ENCODE results near the gene FER. TPM values are rescaled to one million over a fixed set of nuclear protein-coding genes. Genes with fewer than 3 reads are reported as not detected.

FER gene
- total and polyA plus RNA-seq, 2 of the 8 experiments (the other 6 are each of a cell fraction or from before 2014, with no cell fraction given), result 1.3 to 15.8 TPM

DNA sequence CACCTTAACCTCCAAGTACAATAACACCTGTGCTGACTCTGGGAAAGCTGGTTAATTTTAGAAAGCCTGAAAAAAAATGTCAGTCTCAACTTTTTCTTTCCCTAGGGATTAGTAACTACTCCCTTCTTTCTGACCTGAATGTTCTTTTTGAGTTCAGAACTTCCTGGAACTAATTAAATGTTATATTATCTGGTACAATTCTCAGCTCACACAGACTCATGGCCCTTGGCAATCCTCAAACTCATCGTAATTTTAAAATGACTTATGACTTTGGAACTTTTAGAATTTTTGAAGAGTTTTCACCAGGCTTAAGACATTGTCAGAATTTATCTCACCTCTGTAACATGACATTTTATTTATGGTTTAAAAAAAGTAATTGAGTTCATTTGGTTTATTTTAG, 315.0 kb downstream of the FER start:
- no peak overlapping the region for H2BK120ac ChIP-seq (replicated peaks; ENCODE audit: low read depth, low read length)
- no peaks in the 10 kb centered on the region for H3K27me3 ChIP-seq (replicated peaks in 1 of 4; ENCODE audit: control insufficient read depth in 3 of 4, extremely low read depth in 1 of 4, insufficient read depth in 3 of 4, low read length in 3 of 4)
- H3K9me3 ChIP-seq (ENCODE audit: insufficient read depth in 2 of 2, low read depth in 1 of 2, low read length in 1 of 2), result no peaks in the 10 kb centered on the region
- ChIA-PET CTCF (ENCODE audit: partially characterized antibody) (interaction anchor here (0.6 kb wide), 1 partner anchor 365 kb away, joined by 3 read pairs; no protein-coding TSS in a partner anchor), POLR2A (ENCODE audit: partially characterized antibody) (no interaction called here)
- no peak overlapping the region for H3K56ac ChIP-seq (replicated peaks; ENCODE audit: insufficient read length, low read depth, low read length)
- H2BK5ac ChIP-seq (ENCODE audit: low read depth, low read length), result no peak overlapping the region
- H2BK15ac ChIP-seq (ENCODE audit: low read length), result no peak overlapping the region
- no peak overlapping the region for H4K91ac ChIP-seq (replicated peaks; ENCODE audit: insufficient read length, low read length)
- H3K23me2 ChIP-seq (ENCODE audit: low read depth, low read length), result no peaks in the 10 kb centered on the region
- FAIRE-seq, result no peak
- no peaks in the 10 kb centered on the region for H3K36me3 ChIP-seq (ENCODE audit: control insufficient read depth in 2 of 4, insufficient read depth in 4 of 4, low read length in 3 of 4)
- no peak overlapping the region for H3K4ac ChIP-seq (replicated peaks; ENCODE audit: insufficient read length, low read depth, low read length)
- no peak overlapping the region for H2AK5ac ChIP-seq (ENCODE audit: low read depth, low read length)
- no peak overlapping the region for H3K18ac ChIP-seq (ENCODE audit: extremely low read depth, low read length)
- H4K20me1 ChIP-seq (replicated peaks in 1 of 2; ENCODE audit: control insufficient read depth in 1 of 2, insufficient read depth in 2 of 2, low read length in 2 of 2), result no peaks in the 10 kb centered on the region
- H4K8ac ChIP-seq (ENCODE audit: extremely low read depth, insufficient read depth, low read length), result no peak overlapping the region
- H3K4me1 ChIP-seq (replicated peaks in 1 of 4; ENCODE audit: control insufficient read depth in 3 of 4, insufficient read depth in 4 of 4, low read length in 3 of 4), result no peaks in the 10 kb centered on the region
- H3K79me1 ChIP-seq (ENCODE audit: low read depth, low read length), result no peaks in the 10 kb centered on the region
- no peaks in the 10 kb centered on the region for H3K79me2 ChIP-seq (ENCODE audit: control insufficient read depth in 1 of 2, insufficient read depth in 2 of 2, low read length in 2 of 2)
- no peak overlapping the region for H3K4me2 ChIP-seq (ENCODE audit: insufficient read depth in 1 of 2, low read depth in 2 of 2, low read length in 2 of 2)
- WGBS, 2 experiments (ENCODE audit: extremely low coverage in 1 of 2, insufficient coverage in 1 of 2, insufficient read length in 1 of 2, insufficient replicate concordance in 2 of 2, low coverage in 1 of 2, low lambda C conversion rate in 2 of 2, missing lambda C conversion rate in 1 of 2), result 100% methylated on average over 1 of the region's 1 CpG; no CpG with 5 or more reads in 1 of the 2 experiments
- H2AFZ ChIP-seq (ENCODE audit: low read length), result no peak overlapping the region
- no peak overlapping the region for H2BK12ac ChIP-seq (ENCODE audit: low read depth, low read length)
- H4K5ac ChIP-seq (ENCODE audit: insufficient read length, low read depth, low read length), result no peak overlapping the region
- no peak for TF ChIP-seq PHF8 (conservative IDR thresholded peaks at IDR 0.05; ENCODE audit: low read depth, low read length)
- TF ChIP-seq, protein P1, sequence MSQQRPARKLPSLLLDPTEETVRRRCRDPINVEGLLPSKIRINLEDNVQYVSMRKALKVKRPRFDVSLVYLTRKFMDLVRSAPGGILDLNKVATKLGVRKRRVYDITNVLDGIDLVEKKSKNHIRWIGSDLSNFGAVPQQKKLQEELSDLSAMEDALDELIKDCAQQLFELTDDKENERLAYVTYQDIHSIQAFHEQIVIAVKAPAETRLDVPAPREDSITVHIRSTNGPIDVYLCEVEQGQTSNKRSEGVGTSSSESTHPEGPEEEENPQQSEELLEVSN (IDR thresholded peaks at IDR 0.05), result no peak
- TF ChIP-seq TCF12 (IDR thresholded peaks at IDR 0.05; ENCODE audit: low read depth, low read length), result no peak
- TF ChIP-seq POLR2A (IDR thresholded peaks at IDR 0.05; ENCODE audit: control extremely low read depth in 1 of 2, low read depth in 2 of 2, low read length in 2 of 2), result no peak
- H3K9ac ChIP-seq (replicated peaks in 1 of 4; ENCODE audit: extremely low read depth in 1 of 4, low read depth in 3 of 4, low read length in 3 of 4), result no peak overlapping the region
- H3K14ac ChIP-seq (ENCODE audit: insufficient read length), result no peak overlapping the region
- H3K27ac ChIP-seq (ENCODE audit: low read depth, low read length), result no peak overlapping the region
- no peak overlapping the region for H2BK20ac ChIP-seq (ENCODE audit: low read length)
- H3K4me3 ChIP-seq (ENCODE audit: extremely low read depth in 1 of 4, insufficient read depth in 2 of 4, low read depth in 3 of 4, low read length in 4 of 4), result no peak overlapping the region
- H3K23ac ChIP-seq (ENCODE audit: insufficient read length), result no peak overlapping the region
- no peak for DNase-seq (ENCODE audit: low read depth in 1 of 2, low spot score in 2 of 2)
